Adrenal gland (tissue), 12 donors: ENCODE results near the gene SPEG. TPM values are rescaled to one million over a fixed set of nuclear protein-coding genes. Genes with fewer than 3 reads are reported as not detected.

ENCODE experiments used
- DNase-seq, 7 donors: peaks; one replicate each; pipeline ENCODE4 v3.0.0-alpha.2; 2019 to 2020
- H3K27ac ChIP-seq, 5 donors: fragments of 200-600 bp; sonication (generic) in 4 of 5; 1 replicate in 3 of 5; 2 replicates in 2 of 5; pipeline versions ENCODE4 v1.5.1 to v1.8.0; 2016 to 2020; ENCODE audit warnings: mild to moderate bottlenecking in 1 of 5
- H3K27me3 ChIP-seq: fragments of 200-600 bp; 2 replicates; pipeline ENCODE4 v1.8.0; 2021
- H3K36me3 ChIP-seq, 2 donors: fragments of 200-600 bp; replicated peaks in 1 of 2; 1 replicate in 1 of 2; 2 replicates in 1 of 2; pipeline versions ENCODE4 v1.5.1 to v1.8.0; 2018 to 2022
- H3K4me1 ChIP-seq, 2 donors: fragments of 200-600 bp; replicated peaks in 1 of 2; 1 replicate in 1 of 2; 2 replicates in 1 of 2; pipeline versions ENCODE4 v1.5.1 to v1.8.0; 2018 to 2021
- H3K4me3 ChIP-seq, 4 donors: fragments of 200-600 bp; sonication (generic) in 3 of 4; one replicate each; pipeline ENCODE4 v1.5.1; 2016 to 2018
- H3K9me3 ChIP-seq, 3 donors: fragments of 200-600 bp; sonication (generic) in 1 of 3; replicated peaks in 1 of 3; 1 replicate in 2 of 3; 2 replicates in 1 of 3; pipeline versions ENCODE4 v1.5.1 to v1.8.0; 2016 to 2021
- CTCF ChIP-seq, 6 experiments: fragments of 450-650 bp in 4 of 6; fragments of 200-600 bp in 2 of 6; sonication (generic) in 1 of 6; IDR thresholded peaks; 1 replicate in 5 of 6; 2 replicates in 1 of 6; pipeline versions ENCODE4 v1.5.1 to v1.8.0; 2016 to 2021; ENCODE audit warnings: antibody characterized with exemption in 6 of 6, mild to moderate bottlenecking in 2 of 6, moderate library complexity in 1 of 6
- POLR2A ChIP-seq, 2 donors: fragments of 450-650 bp; IDR thresholded peaks; one replicate each; pipeline ENCODE4 v1.6.1; 2017; ENCODE audit warnings: antibody characterized with exemption in 2 of 2, mild to moderate bottlenecking in 2 of 2, moderate library complexity in 1 of 2
- WGBS, 4 donors: extraction: QIAGEN DNeasy Blood & Tissue Kit in 2 of 4; methylation state at CpG; one replicate each; pipeline versions ENCODE4 v1.1.5 to v1.1.7; 2013 to 2017; 5-methylcytosine and 5-hydroxymethylcytosine counted together
- intact Hi-C, 2 donors: fragments of 100-400 bp; cut with DNase I; formaldehyde crosslinking; loops; one replicate each; pipeline versions ENCODE4 v1.14.1 to v1.15.0; 2022 to 2023
- polyA plus RNA-seq, 3 donors: library from polyadenylated mRNA; stranded (reverse); fragments of 200-250 nt in 2 of 3; fragments of 350-450 nt in 1 of 3; fragmentation: Illumina TruSeq in 1 of 3; extraction: RNeasy Lipid Tissue Mini Kit (QIAGEN cat#74804) in 1 of 3; gene quantifications; one replicate each; pipeline ENCODE4 v1.2.3, GENCODE V29; 2013 to 2014
- total RNA-seq, 9 donors: library from RNA; depleted of rRNA in 4 of 9; stranded (reverse); fragments of >200 nt in 4 of 9; fragments of 120-200 nt in 1 of 9; fragmentation: NEBNext Ultra II Directional in 1 of 9; extraction: Animal tissue kit (Norgen Biotek cat#: 25700) in 1 of 9; gene quantifications; one replicate each; pipeline versions ENCODE4 v1.1.0 to v1.2.4, GENCODE V29; 2013 to 2023
- donor health status: healthy with polysubstance abuse.
- donor health status: Bipolar disorder and iron deficiency.
- donor health status: DM: yes; HTN: yes; CAD: no.
- donor health status: DM: no; HTN: no; CAD: no.
- donor health status: DM: no; HTN: no; CAD: no.
- donor health status: DM: yes; HTN: yes; CAD: no.

SPEG gene
- total and polyA plus RNA-seq, 12 donors = 0.66 to 178 (median 5.5) TPM

GRCh38 chr2:219414857-219415256 is 19.8 kb upstream of the SPEG start:
- H3K27ac ChIP-seq = no peak overlapping the region
- intact Hi-C loops = loop anchor here in 1 of 2 donors (5.0 kb wide), 1 partner anchor 212 kb away; the partner anchor contains the start of gene SLC4A3
- H3K9me3 ChIP-seq = no peaks in the 10 kb centered on the region
- H3K36me3 ChIP-seq = no peaks in the 10 kb centered on the region
- no peak for TF ChIP-seq CTCF (IDR thresholded peaks at IDR 0.05)
- H3K4me1 ChIP-seq = no peaks in the 10 kb centered on the region
- no peak for DNase-seq
- peaks cover 16% of the 10 kb centered on the region for H3K27me3 ChIP-seq
- H3K4me3 ChIP-seq = no peak overlapping the region
- 70 to 79% (median 74%) methylated on average over 4 of the region's 4 CpGs for WGBS, 4 donors

- Histone ChIP-seq H3K27ac (no peak overlapping the region), H3K4me1 (no peaks in the 10 kb centered on the region), H3K9me3 (no peaks in the 10 kb centered on the region), H3K4me3 (no peak overlapping the region), H3K36me3 (no peaks in the 10 kb centered on the region), H3K27me3 (peaks cover 16% of the 10 kb centered on the region)
- WGBS, 4 donors = 60 to 79% (median 64%) methylated on average over 4 to 5 of the region's 5 CpGs
- no peak for DNase-seq
- intact Hi-C loops = loop anchor here in 1 of 2 donors (5.0 kb wide), 1 partner anchor 212 kb away; the partner anchor contains the start of gene SLC4A3
- no peak for TF ChIP-seq POLR2A (IDR thresholded peaks at IDR 0.05)
- no peak for TF ChIP-seq CTCF (IDR thresholded peaks at IDR 0.05)
Observed at GRCh38 chr2:219415580-219416234, 18.9 kb upstream of the SPEG start.

GRCh38 chr2:219416235-219416602 is 18.4 kb upstream of the SPEG start:
- no peak overlapping the region for H3K27ac ChIP-seq
- H3K27me3 ChIP-seq = peaks cover 16% of the 10 kb centered on the region
- no peaks in the 10 kb centered on the region for H3K4me1 ChIP-seq
- no peaks in the 10 kb centered on the region for H3K9me3 ChIP-seq
- WGBS, 4 donors = 51 to 71% (median 61%) methylated on average over 3 of the region's 3 CpGs
- TF ChIP-seq POLR2A (IDR thresholded peaks at IDR 0.05) = no peak
- intact Hi-C loops = loop anchor here in 1 of 2 donors (5.0 kb wide), 1 partner anchor 211 kb away; the partner anchor contains the start of gene SLC4A3
- no peak overlapping the region for H3K4me3 ChIP-seq
- no peaks in the 10 kb centered on the region for H3K36me3 ChIP-seq
- DNase-seq = no peak

- no peak for DNase-seq
- Histone ChIP-seq H3K27me3 (peaks cover 16% of the 10 kb centered on the region), H3K4me1 (no peaks in the 10 kb centered on the region), H3K27ac (no peak overlapping the region), H3K9me3 (no peaks in the 10 kb centered on the region), H3K4me3 (no peak overlapping the region), H3K36me3 (no peaks in the 10 kb centered on the region)
- intact Hi-C loops = loop anchor here in 1 of 2 donors (5.0 kb wide), 1 partner anchor 210 kb away; the partner anchor contains the start of gene SLC4A3
- TF ChIP-seq CTCF (IDR thresholded peaks at IDR 0.05) (no peak), POLR2A (IDR thresholded peaks at IDR 0.05) (no peak)
- 84 to 91% (median 88%) methylated on average over 4 of the region's 4 CpGs for WGBS, 4 donors
Observed at GRCh38 chr2:219416938-219417337, 17.7 kb upstream of the SPEG start.

- H3K27ac ChIP-seq = no peak overlapping the region
- no peaks in the 10 kb centered on the region for H3K4me1 ChIP-seq
- peaks cover 16% of the 10 kb centered on the region for H3K27me3 ChIP-seq
- TF ChIP-seq POLR2A (IDR thresholded peaks at IDR 0.05) = no peak
- no peak for TF ChIP-seq CTCF (IDR thresholded peaks at IDR 0.05)
- intact Hi-C loops = loop anchor here in 1 of 2 donors (5.0 kb wide), 1 partner anchor 210 kb away; the partner anchor contains the start of gene SLC4A3
- WGBS, 4 donors = 79 to 92% (median 84%) methylated on average over 2 to 9 of the region's 9 CpGs
- DNase-seq = no peak
- H3K4me3 ChIP-seq = no peak overlapping the region
- no peaks in the 10 kb centered on the region for H3K36me3 ChIP-seq
- H3K9me3 ChIP-seq = no peaks in the 10 kb centered on the region
Observed at GRCh38 chr2:219417374-219417773, 17.3 kb upstream of the SPEG start.
